ENCODE measurements around the gene FAM76B.

FAM76B gene

GRCh38 chr11:95789506-95790122, at the start of gene FAM76B:
TSS of gene FAM76B (minus strand) at chr11:95789782. CDS start at chr11:95789478, 304 bp downstream.
- no peak for TF ChIP-seq CTCF (conservative IDR thresholded peaks at IDR 0.05; ENCODE audit: low read depth, low read length)
- peak within 1 kb of the TSS; percentile 95 for H3K4me3 ChIP-seq (ENCODE audit: low read length)
- peak; percentile 95 for DNase-seq (ENCODE audit: low read depth)

- peak; percentile 94 for TF ChIP-seq CTCF (conservative IDR thresholded peaks at IDR 0.05; ENCODE audit: low read depth, low read length)
- no peak overlapping the region for H3K4me3 ChIP-seq (ENCODE audit: low read length)
- peak; percentile 84 for DNase-seq (ENCODE audit: low read depth)
Observed at GRCh38 chr11:95835768-95836488, 46.3 kb upstream of the FAM76B start.

- no peak for TF ChIP-seq CTCF (conservative IDR thresholded peaks at IDR 0.05; ENCODE audit: low read depth, low read length)
- no peak for DNase-seq (ENCODE audit: low read depth)
- H3K4me3 ChIP-seq (ENCODE audit: low read length), result no peak overlapping the region
Observed at GRCh38 chr11:95835351-95835750, 45.8 kb upstream of the FAM76B start.

GRCh38 chr11:95833378-95833777, 43.8 kb upstream of the FAM76B start:
- TF ChIP-seq CTCF (conservative IDR thresholded peaks at IDR 0.05; ENCODE audit: low read depth, low read length), result no peak

GRCh38 chr11:95832763-95833162, 43.2 kb upstream of the FAM76B start:
- no peak overlapping the region for H3K4me3 ChIP-seq (ENCODE audit: low read length)
- no peak for DNase-seq (ENCODE audit: low read depth)
- TF ChIP-seq CTCF (conservative IDR thresholded peaks at IDR 0.05; ENCODE audit: low read depth, low read length), result no peak

More at GRCh38 chr11:95833378-95833777, 43.8 kb upstream of the FAM76B start:
- H3K4me3 ChIP-seq (ENCODE audit: low read length), result no peak overlapping the region
- DNase-seq (ENCODE audit: low read depth), result no peak

DNA sequence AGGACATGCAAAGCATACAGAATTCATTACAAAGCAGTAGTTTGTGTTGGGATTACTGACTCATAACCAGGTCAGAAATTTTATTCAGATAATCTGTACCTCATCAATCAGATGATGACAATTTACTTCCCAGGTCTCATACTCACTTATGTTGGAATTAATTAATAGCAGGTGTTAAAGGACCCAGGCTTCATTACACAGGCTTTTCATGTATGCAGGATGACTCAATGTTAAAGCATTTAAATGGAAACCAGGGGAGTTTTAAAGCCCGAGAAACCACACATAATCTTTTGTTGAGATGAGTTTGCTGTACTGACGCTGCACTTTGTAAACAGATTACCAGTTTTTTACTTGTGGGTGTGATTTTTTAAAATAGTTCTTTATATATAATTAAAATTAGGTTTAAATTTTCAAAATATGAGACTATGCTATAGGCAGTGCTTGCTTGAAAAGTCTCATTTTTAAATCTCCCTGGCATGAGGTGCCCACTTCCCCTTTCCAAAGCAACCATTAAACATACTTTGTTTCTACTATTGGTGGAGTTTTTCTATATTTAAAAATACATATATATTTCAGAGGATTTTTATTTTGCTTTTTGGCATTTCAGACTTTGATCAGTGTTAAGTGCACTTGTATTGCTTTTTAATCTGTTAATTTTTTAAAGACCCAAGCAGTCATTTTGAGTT, 41.8 kb upstream of the FAM76B start:
- TF ChIP-seq CTCF (conservative IDR thresholded peaks at IDR 0.05; ENCODE audit: low read depth, low read length), result no peak
- H3K4me3 ChIP-seq (ENCODE audit: low read length), result no peak overlapping the region
- peak; percentile 90 for DNase-seq (ENCODE audit: low read depth)
